ENCODE data around the gene ARHGEF7.

- TF ChIP-seq, protein P1, sequence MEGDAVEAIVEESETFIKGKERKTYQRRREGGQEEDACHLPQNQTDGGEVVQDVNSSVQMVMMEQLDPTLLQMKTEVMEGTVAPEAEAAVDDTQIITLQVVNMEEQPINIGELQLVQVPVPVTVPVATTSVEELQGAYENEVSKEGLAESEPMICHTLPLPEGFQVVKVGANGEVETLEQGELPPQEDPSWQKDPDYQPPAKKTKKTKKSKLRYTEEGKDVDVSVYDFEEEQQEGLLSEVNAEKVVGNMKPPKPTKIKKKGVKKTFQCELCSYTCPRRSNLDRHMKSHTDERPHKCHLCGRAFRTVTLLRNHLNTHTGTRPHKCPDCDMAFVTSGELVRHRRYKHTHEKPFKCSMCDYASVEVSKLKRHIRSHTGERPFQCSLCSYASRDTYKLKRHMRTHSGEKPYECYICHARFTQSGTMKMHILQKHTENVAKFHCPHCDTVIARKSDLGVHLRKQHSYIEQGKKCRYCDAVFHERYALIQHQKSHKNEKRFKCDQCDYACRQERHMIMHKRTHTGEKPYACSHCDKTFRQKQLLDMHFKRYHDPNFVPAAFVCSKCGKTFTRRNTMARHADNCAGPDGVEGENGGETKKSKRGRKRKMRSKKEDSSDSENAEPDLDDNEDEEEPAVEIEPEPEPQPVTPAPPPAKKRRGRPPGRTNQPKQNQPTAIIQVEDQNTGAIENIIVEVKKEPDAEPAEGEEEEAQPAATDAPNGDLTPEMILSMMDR (conservative IDR thresholded peaks at IDR 0.05), result no peak
- no peak for TF ChIP-seq ZFX (IDR thresholded peaks at IDR 0.05)
Observed at GRCh38 chr13:111095911-111096501, 19.1 kb upstream of the ARHGEF7 start.

Data from C4-2B (cell line).